PC-9 (cell line): ENCODE results near the gene STRADA. TPM values are rescaled to one million over a fixed set of nuclear protein-coding genes. Genes with fewer than 3 reads are reported as not detected.

ENCODE experiments used
- BruUV-seq: library from RNA; stranded (reverse); fragments of 400-500 nt; replicated peaks from 2 replicates; lab custom pipeline; 2021; lab: Mats Ljungman, UMichigan
- CTCF ChIA-PET: fragments of 300-600 bp; sonication (Branson Sonifier 250); formaldehyde crosslinking; loops from one replicate; lab custom pipeline; 2022; ENCODE audit warnings: antibody characterized with exemption; lab: Charles Lee
- POLR2A ChIA-PET: fragments of 300-600 bp; sonication (Branson Sonifier 250); formaldehyde crosslinking; loops from one replicate; lab custom pipeline; 2022; ENCODE audit warnings: antibody characterized with exemption; ENCODE audit not compliant: unreplicated experiment; lab: Charles Lee
- DNase-seq, 2 experiments: peaks; one replicate each; pipeline versions ENCODE4 v3.0.0 to v3.0.0-alpha.2; 2015 to 2022; ENCODE audit warnings: mixed read lengths in 1 of 2
- H2AFZ ChIP-seq: fragments of 200-600 bp; sonication (generic); 2 replicates; pipeline ENCODE4 v1.8.1; 2017; ENCODE audit warnings: antibody characterized with exemption
- H3F3A ChIP-seq: fragments of 200-600 bp; sonication (generic); 2 replicates; pipeline ENCODE4 v1.8.1; 2017; ENCODE audit warnings: antibody characterized with exemption, mild to moderate bottlenecking, low read depth; ENCODE audit not compliant: insufficient read depth
- H3K27ac ChIP-seq: fragments of 200-600 bp; sonication (generic); 2 replicates; pipeline ENCODE4 v1.6.1; 2016; ENCODE audit warnings: mixed run types
- H3K27me3 ChIP-seq: fragments of 200-600 bp; sonication (generic); 2 replicates; pipeline ENCODE4 v1.6.1; 2016; ENCODE audit warnings: low read depth, mixed run types; ENCODE audit not compliant: insufficient read depth
- H3K36me3 ChIP-seq: fragments of 200-600 bp; sonication (generic); 2 replicates; pipeline ENCODE4 v1.6.1; 2016; ENCODE audit warnings: low read depth, mixed run types
- H3K4me1 ChIP-seq: fragments of 200-600 bp; sonication (generic); replicated peaks from 2 replicates; pipeline ENCODE4 v1.6.1; 2016; ENCODE audit warnings: mixed run types; ENCODE audit not compliant: insufficient read depth
- H3K4me2 ChIP-seq: fragments of 200-600 bp; sonication (generic); 2 replicates; pipeline ENCODE4 v1.6.1; 2017; ENCODE audit warnings: mixed run types
- H3K4me3 ChIP-seq: fragments of 200-600 bp; sonication (generic); 2 replicates; pipeline ENCODE4 v1.6.1; 2016; ENCODE audit warnings: mixed run types
- H3K79me2 ChIP-seq: fragments of 200-600 bp; sonication (generic); 2 replicates; pipeline ENCODE4 v1.6.1; 2017; ENCODE audit warnings: low read depth, mixed run types
- H3K9me2 ChIP-seq: fragments of 200-600 bp; sonication (generic); 2 replicates; pipeline ENCODE4 v1.8.1; 2017; ENCODE audit warnings: mild to moderate bottlenecking; ENCODE audit not compliant: insufficient read depth
- H3K9me3 ChIP-seq: fragments of 200-600 bp; sonication (generic); 2 replicates; pipeline ENCODE4 v1.8.1; 2016; ENCODE audit warnings: low read depth; ENCODE audit not compliant: insufficient read depth
- H4K20me1 ChIP-seq: fragments of 200-600 bp; sonication (generic); 2 replicates; pipeline ENCODE4 v1.8.1; 2017; ENCODE audit not compliant: insufficient read depth
- EZH2 ChIP-seq: fragments of 200-600 bp; sonication (generic); IDR thresholded peaks from 2 replicates; pipeline ENCODE4 v1.8.0; 2017; ENCODE audit warnings: antibody characterized with exemption, low read depth
- intact Hi-C: fragments of 100-400 bp; cut with micrococcal nuclease; formaldehyde crosslinking; loops from one replicate; pipeline ENCODE4 v1.10.0; 2022; ENCODE audit not compliant: unreplicated experiment
- total RNA-seq: library from RNA; stranded (reverse); gene quantifications from 2 replicates; pipeline ENCODE4 v1.2.3, GENCODE V29; 2021
- TF ChIP-seq, protein P1 (sequence below): fragments of 200-600 bp; sonication (generic); conservative IDR thresholded peaks from 2 replicates; pipeline ENCODE4 v1.6.1; 2017; ENCODE audit warnings: mixed run types, antibody characterized with exemption, mild to moderate bottlenecking, moderate library complexity

STRADA gene
- total RNA-seq, 1 experiment from 2014 or later = 28.8 TPM

DNA sequence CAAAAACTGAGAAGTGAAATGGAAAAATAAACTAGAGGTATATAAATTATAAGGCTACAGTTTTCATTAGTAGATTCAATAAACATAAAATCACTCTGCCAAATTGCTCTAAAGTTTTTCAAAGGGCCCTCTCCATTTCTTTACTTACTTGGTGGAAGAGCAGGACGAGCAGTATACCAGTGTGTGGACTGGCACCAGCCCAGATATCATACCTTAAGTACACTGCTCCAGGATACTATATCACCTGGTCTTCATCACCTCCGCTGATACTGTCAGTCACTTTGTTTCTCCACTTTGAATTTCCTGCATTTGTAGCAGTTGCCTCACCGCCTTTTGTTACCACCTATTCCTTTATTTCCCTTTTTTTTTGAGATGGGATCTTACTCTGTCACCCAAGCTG is 81.7 kb downstream of the STRADA start:
- DNase-seq = no peak
- BruUV-seq = no TSS peak
- TF ChIP-seq EZH2 = no peak
- TF ChIP-seq, protein P1, sequence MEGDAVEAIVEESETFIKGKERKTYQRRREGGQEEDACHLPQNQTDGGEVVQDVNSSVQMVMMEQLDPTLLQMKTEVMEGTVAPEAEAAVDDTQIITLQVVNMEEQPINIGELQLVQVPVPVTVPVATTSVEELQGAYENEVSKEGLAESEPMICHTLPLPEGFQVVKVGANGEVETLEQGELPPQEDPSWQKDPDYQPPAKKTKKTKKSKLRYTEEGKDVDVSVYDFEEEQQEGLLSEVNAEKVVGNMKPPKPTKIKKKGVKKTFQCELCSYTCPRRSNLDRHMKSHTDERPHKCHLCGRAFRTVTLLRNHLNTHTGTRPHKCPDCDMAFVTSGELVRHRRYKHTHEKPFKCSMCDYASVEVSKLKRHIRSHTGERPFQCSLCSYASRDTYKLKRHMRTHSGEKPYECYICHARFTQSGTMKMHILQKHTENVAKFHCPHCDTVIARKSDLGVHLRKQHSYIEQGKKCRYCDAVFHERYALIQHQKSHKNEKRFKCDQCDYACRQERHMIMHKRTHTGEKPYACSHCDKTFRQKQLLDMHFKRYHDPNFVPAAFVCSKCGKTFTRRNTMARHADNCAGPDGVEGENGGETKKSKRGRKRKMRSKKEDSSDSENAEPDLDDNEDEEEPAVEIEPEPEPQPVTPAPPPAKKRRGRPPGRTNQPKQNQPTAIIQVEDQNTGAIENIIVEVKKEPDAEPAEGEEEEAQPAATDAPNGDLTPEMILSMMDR = no peak
- no peak overlapping the region for H2AFZ ChIP-seq
- no peak overlapping the region for H3K27ac ChIP-seq
- H4K20me1 ChIP-seq = no peaks in the 10 kb centered on the region
- H3K9me3 ChIP-seq = no peaks in the 10 kb centered on the region
- no peaks in the 10 kb centered on the region for H3K36me3 ChIP-seq
- CTCF ChIA-PET = no interaction called here
- no peaks in the 10 kb centered on the region for H3K79me2 ChIP-seq
- no peaks in the 10 kb centered on the region for H3K4me1 ChIP-seq
- POLR2A ChIA-PET = interaction anchor here (0.5 kb wide), 1 partner anchor 57 kb away, joined by 9 read pairs; no protein-coding TSS in a partner anchor
- no peaks in the 10 kb centered on the region for H3F3A ChIP-seq
- no peak overlapping the region for H3K4me3 ChIP-seq
- intact Hi-C loops = no loop called here
- no peak overlapping the region for H3K4me2 ChIP-seq
- H3K9me2 ChIP-seq = no peaks in the 10 kb centered on the region
- no peaks in the 10 kb centered on the region for H3K27me3 ChIP-seq

DNA sequence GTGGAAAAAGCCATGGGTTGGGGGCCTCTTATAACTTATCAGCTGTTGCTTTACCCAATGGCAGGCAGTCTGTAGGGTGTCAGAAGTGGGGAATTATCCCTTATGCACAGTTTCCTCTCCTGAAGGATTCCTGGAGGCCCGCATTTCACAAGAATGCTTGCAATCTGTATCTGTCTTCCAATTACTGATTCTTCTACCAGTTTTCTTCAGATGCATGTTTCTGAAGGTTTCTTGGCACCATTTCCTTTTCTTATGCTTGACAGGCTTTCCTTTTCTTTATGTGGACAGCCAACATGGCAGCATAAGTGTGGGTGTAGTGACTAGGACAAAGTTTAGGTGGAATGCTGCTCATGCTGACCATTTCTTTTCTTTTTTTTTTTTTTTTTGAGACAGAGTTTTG is 83.2 kb downstream of the STRADA start:
- H3K27me3 ChIP-seq = no peaks in the 10 kb centered on the region
- H2AFZ ChIP-seq = no peak overlapping the region
- no peak overlapping the region for H3K27ac ChIP-seq
- CTCF ChIA-PET = no interaction called here
- H3K79me2 ChIP-seq = no peaks in the 10 kb centered on the region
- H3K4me3 ChIP-seq = no peak overlapping the region
- no peaks in the 10 kb centered on the region for H3K4me1 ChIP-seq
- H3K9me2 ChIP-seq = no peaks in the 10 kb centered on the region
- BruUV-seq = no TSS peak
- no peaks in the 10 kb centered on the region for H3K36me3 ChIP-seq
- intact Hi-C loops = no loop called here
- no peaks in the 10 kb centered on the region for H3K9me3 ChIP-seq
- H3F3A ChIP-seq = no peaks in the 10 kb centered on the region
- no peaks in the 10 kb centered on the region for H4K20me1 ChIP-seq
- TF ChIP-seq, protein P1 = no peak
- no peak for TF ChIP-seq EZH2
- POLR2A ChIA-PET = no interaction called here
- H3K4me2 ChIP-seq = no peak overlapping the region
- no peak for DNase-seq

DNA sequence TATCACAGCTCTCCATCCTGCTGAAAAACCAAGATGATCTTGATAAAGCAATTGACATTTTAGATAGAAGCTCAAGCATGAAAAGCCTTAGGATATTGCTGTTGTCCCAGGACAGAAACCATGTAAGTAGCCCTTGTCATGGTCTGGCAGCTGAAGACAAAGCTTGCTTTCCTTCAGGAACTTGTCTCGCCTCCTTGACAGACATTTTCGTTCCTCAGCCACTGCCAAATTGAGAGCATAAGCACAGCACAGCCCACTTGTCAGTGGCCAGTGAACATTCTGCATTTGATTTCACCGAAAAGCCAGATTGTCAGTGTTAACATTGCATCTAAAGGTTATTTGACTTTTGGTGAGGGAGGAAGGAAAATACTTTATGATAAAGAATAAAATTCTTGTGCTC is 83.8 kb downstream of the STRADA start:
- H3K4me2 ChIP-seq = no peak overlapping the region
- TF ChIP-seq, protein P1 = no peak
- TF ChIP-seq EZH2 = no peak
- H3K4me3 ChIP-seq = no peak overlapping the region
- ChIA-PET CTCF (interaction anchor here (0.6 kb wide), 1 partner anchor 172 kb away, joined by 4 read pairs; no protein-coding TSS in a partner anchor), POLR2A (no interaction called here)
- H3F3A ChIP-seq = no peaks in the 10 kb centered on the region
- no peaks in the 10 kb centered on the region for H3K9me3 ChIP-seq
- no peak for DNase-seq
- no peaks in the 10 kb centered on the region for H3K9me2 ChIP-seq
- H2AFZ ChIP-seq = no peak overlapping the region
- H3K27me3 ChIP-seq = no peaks in the 10 kb centered on the region
- intact Hi-C loops = no loop called here
- no peak overlapping the region for H3K27ac ChIP-seq
- H3K4me1 ChIP-seq = no peaks in the 10 kb centered on the region
- no peaks in the 10 kb centered on the region for H3K79me2 ChIP-seq
- H3K36me3 ChIP-seq = no peaks in the 10 kb centered on the region
- H4K20me1 ChIP-seq = no peaks in the 10 kb centered on the region
- BruUV-seq = no TSS peak
